GM23338 (cell line): ENCODE data around the gene PTCHD1. TPM values are rescaled to one million over a fixed set of nuclear protein-coding genes. Genes with fewer than 3 reads are reported as not detected.

Experiments used
- ATAC-seq: fragments of 200-7000 bp; cut with Tn5 transposase; 3 replicates; pipeline ENCODE4 v1.9.1; 2020
- DNase-seq: peaks from one replicate; pipeline ENCODE4 v3.0.0-alpha.2; 2015; ENCODE audit warnings: low spot score
- H2AFZ ChIP-seq: fragments of 200-600 bp; sonication (generic); 2 replicates; pipeline ENCODE4 v1.8.0; 2016; ENCODE audit warnings: antibody characterized with exemption, mild to moderate bottlenecking, moderate library complexity
- H3F3A ChIP-seq: fragments of 200-600 bp; sonication (generic); replicated peaks from 2 replicates; pipeline ENCODE4 v1.8.0; 2017; ENCODE audit warnings: antibody characterized with exemption, mixed run types, low read depth
- H3K27ac ChIP-seq: fragments of 200-600 bp; sonication (generic); 2 replicates; pipeline ENCODE4 v1.6.1; 2016; ENCODE audit warnings: low read depth
- H3K27me3 ChIP-seq: fragments of 200-600 bp; sonication (generic); 2 replicates; pipeline ENCODE4 v1.8.0; 2016; ENCODE audit warnings: mild to moderate bottlenecking, mixed run types, moderate library complexity; ENCODE audit not compliant: insufficient read depth
- H3K36me3 ChIP-seq: fragments of 200-600 bp; sonication (generic); 2 replicates; pipeline ENCODE4 v1.8.0; 2016; ENCODE audit warnings: mild to moderate bottlenecking; ENCODE audit not compliant: insufficient read depth
- H3K4me1 ChIP-seq: fragments of 200-600 bp; sonication (generic); 2 replicates; pipeline ENCODE4 v1.8.0; 2016; ENCODE audit warnings: mild to moderate bottlenecking, moderate library complexity; ENCODE audit not compliant: insufficient read depth
- H3K4me2 ChIP-seq: fragments of 200-600 bp; sonication (generic); 2 replicates; pipeline ENCODE4 v1.7.1; 2017; ENCODE audit warnings: mixed run types
- H3K4me3 ChIP-seq: fragments of 200-600 bp; sonication (generic); 2 replicates; pipeline ENCODE4 v1.6.1; 2016; ENCODE audit warnings: mixed run types
- H3K79me2 ChIP-seq: fragments of 200-600 bp; sonication (generic); replicated peaks from 2 replicates; pipeline ENCODE4 v1.8.0; 2017; ENCODE audit warnings: mild to moderate bottlenecking; ENCODE audit not compliant: insufficient read depth
- H3K9me2 ChIP-seq: fragments of 200-600 bp; sonication (generic); 2 replicates; pipeline ENCODE4 v1.8.0; 2017; ENCODE audit not compliant: insufficient read depth
- H4K20me1 ChIP-seq: fragments of 200-600 bp; sonication (generic); replicated peaks from 2 replicates; pipeline ENCODE4 v1.8.0; 2017; ENCODE audit warnings: mild to moderate bottlenecking; ENCODE audit not compliant: insufficient read depth
- H3K27ac Mint-ChIP-seq: 2 replicates; pipeline ENCODE4 v1.8.0; 2020; ENCODE audit warnings: inconsistent platforms, mild to moderate bottlenecking, moderate library complexity, mixed read lengths
- H3K27me3 Mint-ChIP-seq: 3 replicates; pipeline ENCODE4 v1.8.0; 2022; ENCODE audit warnings: low read depth, mild to moderate bottlenecking, moderate library complexity, mixed read lengths, inconsistent platforms; ENCODE audit not compliant: insufficient read depth, poor library complexity
- H3K36me3 Mint-ChIP-seq: 3 replicates; pipeline ENCODE4 v1.8.0; 2021; ENCODE audit warnings: low read depth, mild to moderate bottlenecking, inconsistent platforms, moderate library complexity, mixed read lengths
- H3K4me1 Mint-ChIP-seq: 3 replicates; pipeline ENCODE4 v1.8.0; 2020; ENCODE audit warnings: mild to moderate bottlenecking, inconsistent platforms, mixed read lengths
- H3K4me3 Mint-ChIP-seq: 3 replicates; pipeline ENCODE4 v1.8.0; 2021; ENCODE audit warnings: moderate library complexity, mild to moderate bottlenecking, inconsistent platforms, mixed read lengths
- H3K9me3 Mint-ChIP-seq: 3 replicates; pipeline ENCODE4 v1.8.0; 2020; ENCODE audit warnings: moderate library complexity, mild to moderate bottlenecking, inconsistent platforms, mixed read lengths
- CREB1 ChIP-seq: fragments of 250-450 bp; sonication (Bioruptor Pico); IDR thresholded peaks from 2 replicates; pipeline ENCODE4 v1.5.0; 2020; ENCODE audit warnings: low read depth, mild to moderate bottlenecking, moderate library complexity
- CTCF ChIP-seq, 2 experiments: fragments of 200-600 bp in 1 of 2; sonication (generic) in 1 of 2; conservative IDR thresholded peaks; 2 replicates each; pipeline versions ENCODE4 v1.5.1 to v1.6.1; 2016 to 2017; ENCODE audit warnings: antibody characterized with exemption in 2 of 2, low read depth in 2 of 2, mild to moderate bottlenecking in 2 of 2, moderate library complexity in 1 of 2
- EZH2 ChIP-seq: fragments of 200-600 bp; sonication (generic); IDR thresholded peaks from one replicate; pipeline ENCODE4 v1.8.0; 2017; ENCODE audit warnings: antibody characterized with exemption, mild to moderate bottlenecking, low read depth; ENCODE audit not compliant: unreplicated experiment
- EZH2phosphoT487 ChIP-seq: fragments of 200-600 bp; sonication (generic); IDR thresholded peaks from one replicate; pipeline ENCODE4 v1.8.1; 2018; ENCODE audit warnings: antibody characterized with exemption; ENCODE audit not compliant: unreplicated experiment
- JUNB ChIP-seq: IDR thresholded peaks from one replicate; pipeline ENCODE4 v1.6.1; 2016; ENCODE audit warnings: antibody characterized with exemption; ENCODE audit not compliant: unreplicated experiment
- NANOG ChIP-seq: IDR thresholded peaks from 2 replicates; pipeline ENCODE4 v1.6.1; 2016; ENCODE audit warnings: antibody characterized with exemption, borderline replicate concordance
- POLR2AphosphoS5 ChIP-seq: IDR thresholded peaks from 2 replicates; pipeline ENCODE4 v1.6.1; 2016; ENCODE audit warnings: antibody characterized with exemption, low read depth
- REST ChIP-seq: IDR thresholded peaks from one replicate; pipeline ENCODE4 v1.6.1; 2018; ENCODE audit warnings: antibody characterized with exemption; ENCODE audit not compliant: unreplicated experiment
- STAT1 ChIP-seq: IDR thresholded peaks from one replicate; pipeline ENCODE4 v1.6.1; 2016; ENCODE audit warnings: antibody characterized with exemption; ENCODE audit not compliant: unreplicated experiment
- ZNF114 ChIP-seq: fragments of 250-450 bp; sonication (Bioruptor Pico); IDR thresholded peaks from 2 replicates; pipeline ENCODE4 v1.5.0; 2020; ENCODE audit warnings: mild to moderate bottlenecking, moderate library complexity
- ZNF331 ChIP-seq: fragments of 250-450 bp; sonication (Bioruptor Pico); IDR thresholded peaks from 2 replicates; pipeline ENCODE4 v1.5.0; 2020; ENCODE audit warnings: low read depth, mild to moderate bottlenecking, moderate library complexity
- ZNF462 ChIP-seq: fragments of 250-450 bp; sonication (Bioruptor Pico); IDR thresholded peaks from 2 replicates; pipeline ENCODE4 v1.5.0; 2020; ENCODE audit warnings: mild to moderate bottlenecking, moderate library complexity
- polyA plus RNA-seq: library from polyadenylated mRNA; unstranded; fragments of >200 nt; fragmentation: Nextera tagmentation; extraction: Ambion mirVana; gene quantifications from 2 replicates; pipeline ENCODE4 v1.2.1, GENCODE V29; 2016
- total RNA-seq: library from RNA; depleted of rRNA; stranded (reverse); fragments of >200 nt; shearing (Covaris generic); gene quantifications from 2 replicates; pipeline ENCODE4 v1.2.3, GENCODE V29; 2014
- TF ChIP-seq, protein P1 (sequence below): IDR thresholded peaks from 2 replicates; pipeline ENCODE4 v1.6.1; 2016; ENCODE audit warnings: antibody characterized with exemption

The PTCHD1 gene
- total and polyA plus RNA-seq, 2 experiments from 2014 or later = 1.5 to 1.9 TPM

GRCh38 chrX:23451266-23451665, 116.6 kb downstream of the PTCHD1 start:
- H3F3A ChIP-seq = no peaks in the 10 kb centered on the region
- H3K4me1 ChIP-seq = no peaks in the 10 kb centered on the region
- H3K79me2 ChIP-seq = no peaks in the 10 kb centered on the region
- no peaks in the 10 kb centered on the region for H3K9me2 ChIP-seq
- no peaks in the 10 kb centered on the region for H3K36me3 ChIP-seq
- no peaks in the 10 kb centered on the region for H4K20me1 ChIP-seq
- no peak for ATAC-seq
- H3K4me3 Mint-ChIP-seq = no peak overlapping the region
- H3K27ac Mint-ChIP-seq = no peak overlapping the region
- no peaks in the 10 kb centered on the region for H3K27me3 ChIP-seq
- TF ChIP-seq EZH2 (no peak), ZNF462 (CRISPR knock-in tag) (no peak), EZH2phosphoT487 (no peak), CREB1 (CRISPR knock-in tag) (no peak), REST (no peak), POLR2AphosphoS5 (no peak), ZNF114 (no peak), STAT1 (no peak), ZNF331 (CRISPR knock-in tag) (no peak), CTCF (conservative IDR thresholded peaks at IDR 0.05; ENCODE audit: low read depth in 2 of 2) (no peak; a peak in 1 of 4 replicates), NANOG (no peak), JUNB (no peak)
- TF ChIP-seq, protein P1, sequence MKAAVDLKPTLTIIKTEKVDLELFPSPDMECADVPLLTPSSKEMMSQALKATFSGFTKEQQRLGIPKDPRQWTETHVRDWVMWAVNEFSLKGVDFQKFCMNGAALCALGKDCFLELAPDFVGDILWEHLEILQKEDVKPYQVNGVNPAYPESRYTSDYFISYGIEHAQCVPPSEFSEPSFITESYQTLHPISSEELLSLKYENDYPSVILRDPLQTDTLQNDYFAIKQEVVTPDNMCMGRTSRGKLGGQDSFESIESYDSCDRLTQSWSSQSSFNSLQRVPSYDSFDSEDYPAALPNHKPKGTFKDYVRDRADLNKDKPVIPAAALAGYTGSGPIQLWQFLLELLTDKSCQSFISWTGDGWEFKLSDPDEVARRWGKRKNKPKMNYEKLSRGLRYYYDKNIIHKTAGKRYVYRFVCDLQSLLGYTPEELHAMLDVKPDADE = no peak
- peaks cover 3% of the 10 kb centered on the region; the same call in 2 of the 3 replicates for H3K4me1 Mint-ChIP-seq
- H3K27me3 Mint-ChIP-seq = no peaks in the 10 kb centered on the region
- H3K27ac ChIP-seq = no peak overlapping the region
- H3K36me3 Mint-ChIP-seq = no peaks in the 10 kb centered on the region
- no peaks in the 10 kb centered on the region; the same call in 2 of the 3 replicates for H3K9me3 Mint-ChIP-seq
- peak; percentile 1 for DNase-seq
- H3K4me3 ChIP-seq = no peak overlapping the region
- no peak overlapping the region for H2AFZ ChIP-seq
- no peak overlapping the region for H3K4me2 ChIP-seq
